ENCODE data around the gene KCNK6. TPM values are rescaled to one million over a fixed set of nuclear protein-coding genes. Genes with fewer than 3 reads are reported as not detected.
A peak's percentile ranks its signal among the peaks of the same experiment; 100 is the strongest.

KCNK6 gene
- total RNA-seq, 4 donors from 2014 or later: 7.4 to 19.3 (median 12.3) TPM

DNA sequence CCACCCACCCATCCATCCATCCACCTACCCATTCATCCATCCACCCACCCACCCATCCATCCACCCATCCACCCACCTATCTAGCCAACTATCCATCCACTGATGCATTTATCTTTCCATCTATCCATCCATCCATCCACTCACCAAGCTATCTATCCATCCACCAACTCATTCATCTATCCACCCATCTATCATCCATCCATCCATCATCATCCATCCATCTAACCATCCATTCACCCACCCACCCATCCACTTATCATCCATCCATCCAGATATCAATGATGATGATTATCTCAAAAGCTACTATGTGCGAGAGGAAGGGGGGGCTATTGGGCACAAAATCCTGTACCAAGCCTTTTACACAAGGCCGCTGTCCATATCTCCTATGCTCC, 9.4 kb upstream of the KCNK6 start:
- peaks cover 0 to 20% (median 0%) of the 10 kb centered on the region in 3 donors for H3K36me3 ChIP-seq
- TF ChIP-seq, protein P1, sequence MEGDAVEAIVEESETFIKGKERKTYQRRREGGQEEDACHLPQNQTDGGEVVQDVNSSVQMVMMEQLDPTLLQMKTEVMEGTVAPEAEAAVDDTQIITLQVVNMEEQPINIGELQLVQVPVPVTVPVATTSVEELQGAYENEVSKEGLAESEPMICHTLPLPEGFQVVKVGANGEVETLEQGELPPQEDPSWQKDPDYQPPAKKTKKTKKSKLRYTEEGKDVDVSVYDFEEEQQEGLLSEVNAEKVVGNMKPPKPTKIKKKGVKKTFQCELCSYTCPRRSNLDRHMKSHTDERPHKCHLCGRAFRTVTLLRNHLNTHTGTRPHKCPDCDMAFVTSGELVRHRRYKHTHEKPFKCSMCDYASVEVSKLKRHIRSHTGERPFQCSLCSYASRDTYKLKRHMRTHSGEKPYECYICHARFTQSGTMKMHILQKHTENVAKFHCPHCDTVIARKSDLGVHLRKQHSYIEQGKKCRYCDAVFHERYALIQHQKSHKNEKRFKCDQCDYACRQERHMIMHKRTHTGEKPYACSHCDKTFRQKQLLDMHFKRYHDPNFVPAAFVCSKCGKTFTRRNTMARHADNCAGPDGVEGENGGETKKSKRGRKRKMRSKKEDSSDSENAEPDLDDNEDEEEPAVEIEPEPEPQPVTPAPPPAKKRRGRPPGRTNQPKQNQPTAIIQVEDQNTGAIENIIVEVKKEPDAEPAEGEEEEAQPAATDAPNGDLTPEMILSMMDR (IDR thresholded peaks at IDR 0.05): no peak
- H3K4me3 ChIP-seq: no peak overlapping the region
- no peak overlapping the region for H3K27ac ChIP-seq
- peaks cover 0 to 2% (median 0%) of the 10 kb centered on the region in 4 donors for H3K4me1 ChIP-seq
- DNase-seq: no peak
- no peaks in the 10 kb centered on the region for H3K27me3 ChIP-seq
- no peaks in the 10 kb centered on the region for H3K9me3 ChIP-seq

DNA sequence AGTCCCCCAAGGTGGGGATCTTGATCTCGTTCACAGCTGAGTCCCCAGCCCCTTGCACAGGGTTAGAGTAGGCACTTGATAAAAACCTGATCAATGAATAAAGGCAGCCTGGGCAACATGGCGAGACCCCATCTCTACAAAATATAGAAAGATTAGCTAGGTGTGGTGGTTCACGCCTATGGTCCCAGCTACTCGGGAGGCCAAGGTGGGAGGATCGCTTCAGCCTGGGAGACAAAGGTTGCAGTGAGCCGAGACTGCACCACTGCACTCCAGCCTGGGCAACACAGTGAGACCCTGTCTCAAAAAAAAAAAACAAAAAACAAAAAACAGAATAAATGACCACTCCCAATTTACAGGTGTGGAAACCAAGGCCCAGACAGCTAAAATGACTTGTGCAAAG, 8.7 kb upstream of the KCNK6 start:
- DNase-seq: no peak
- TF ChIP-seq POLR2A (IDR thresholded peaks at IDR 0.05): no peak
- TF ChIP-seq, protein P1 (IDR thresholded peaks at IDR 0.05): no peak
- Histone ChIP-seq H3K27ac (no peak overlapping the region), H3K36me3 (peaks cover 0 to 16% (median 0%) of the 10 kb centered on the region in 3 donors), H3K4me3 (no peak overlapping the region), H3K4me1 (peaks cover 0 to 4% (median 0%) of the 10 kb centered on the region in 4 donors), H3K27me3 (no peaks in the 10 kb centered on the region), H3K9me3 (no peaks in the 10 kb centered on the region)

DNA sequence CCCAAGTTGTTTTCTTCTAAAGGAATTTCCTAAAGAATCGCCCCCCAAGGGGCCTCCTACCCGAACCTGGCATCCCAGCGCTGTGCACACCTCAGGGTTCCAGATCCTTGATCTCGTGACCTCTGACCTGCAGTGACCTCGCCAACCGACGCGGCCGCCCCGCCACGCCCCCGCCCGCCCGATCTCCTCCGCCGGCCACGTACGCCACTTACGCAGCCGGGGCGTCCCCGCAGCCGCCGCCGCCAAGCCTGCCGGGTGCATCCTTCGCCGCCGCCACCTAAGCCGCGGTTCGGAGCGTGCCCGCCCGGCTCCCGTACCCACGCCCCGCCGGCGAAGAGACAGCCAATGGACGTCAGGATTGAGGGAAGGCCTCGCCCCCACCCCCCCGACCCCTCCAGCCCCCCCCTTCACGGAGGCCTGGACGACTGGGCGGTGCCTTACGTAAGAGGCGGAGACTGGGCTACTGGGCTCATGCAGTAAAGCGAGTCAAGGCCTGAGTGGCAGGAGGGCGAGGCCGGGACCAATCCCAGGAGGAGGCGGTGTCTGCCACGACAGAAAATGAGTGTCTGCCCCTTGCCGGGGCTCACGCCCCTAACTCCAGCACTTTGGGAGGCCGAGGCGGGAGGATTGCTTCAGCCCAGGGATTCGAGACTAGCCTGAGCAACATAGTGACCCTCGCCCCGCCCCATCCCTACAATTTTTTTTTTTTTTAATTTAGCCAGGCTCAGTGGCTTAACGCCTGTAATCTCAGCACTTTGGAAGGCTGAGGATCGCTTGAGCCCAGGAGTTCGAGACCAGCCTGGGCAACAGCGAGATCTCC, 3.8 kb upstream of the KCNK6 start, which contains the start of gene YIF1B:
YIF1B (minus strand) TSS at position 291 of the 820 bp plus-strand sequence; CDS start at position 261, 30 bp downstream.
- no peaks in the 10 kb centered on the region for H3K9me3 ChIP-seq
- H3K36me3 ChIP-seq: no peaks in the 10 kb centered on the region
- peak in 1 of 2 donors; percentile 58 for TF ChIP-seq POLR2A (IDR thresholded peaks at IDR 0.05)
- TF ChIP-seq, protein P1 (IDR thresholded peaks at IDR 0.05): peak in 2 of 6 experiments; percentile 14 to 34
- peak within 1 kb of the TSS; percentile 84 to 88 (median 85) for H3K27ac ChIP-seq
- H3K4me3 ChIP-seq: peak within 1 kb of the TSS; percentile 46 to 64 (median 61)
- DNase-seq: peak; percentile 94 to 98 (median 98)
- peaks cover 0 to 26% (median 12%) of the 10 kb centered on the region in 4 donors for H3K4me1 ChIP-seq
- H3K27me3 ChIP-seq: no peaks in the 10 kb centered on the region

DNA sequence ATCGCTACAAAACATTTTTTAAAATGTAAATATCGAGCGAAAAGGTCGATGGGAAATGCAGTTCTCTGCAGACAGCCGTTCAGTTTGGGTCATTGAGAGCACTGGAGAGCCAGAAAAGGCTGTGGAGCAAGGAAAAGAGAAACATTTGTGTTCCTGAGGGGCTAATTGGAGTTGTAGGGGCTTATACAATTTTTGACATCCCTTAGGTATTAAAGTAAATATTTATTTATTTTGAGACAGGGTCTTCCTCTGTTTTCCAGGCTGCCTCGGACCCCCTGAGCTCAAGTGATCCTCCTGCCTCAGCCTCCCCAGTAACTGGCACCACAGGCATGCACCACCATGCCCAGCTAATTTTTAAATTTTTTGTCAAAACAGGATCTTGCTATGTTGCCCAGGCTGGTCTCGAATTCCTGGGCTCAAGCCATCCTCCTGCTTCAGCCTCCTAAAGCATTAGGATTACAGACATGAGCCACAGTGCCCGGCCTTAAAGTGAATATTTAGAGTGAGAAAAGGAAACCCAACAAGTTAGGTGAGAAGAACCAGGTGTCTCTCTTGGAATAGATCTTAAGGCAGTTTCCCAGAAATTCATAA, 3.1 kb upstream of the KCNK6 start:
- DNase-seq: no peak
- Histone ChIP-seq H3K4me3 (peak overlapping the region; percentile 46 to 64 (median 61)), H3K4me1 (peaks cover 0 to 32% (median 12%) of the 10 kb centered on the region in 4 donors), H3K27ac (peak overlapping the region; percentile 84 to 88 (median 85)), H3K27me3 (no peaks in the 10 kb centered on the region), H3K36me3 (no peaks in the 10 kb centered on the region), H3K9me3 (no peaks in the 10 kb centered on the region)
- TF ChIP-seq, protein P1 (IDR thresholded peaks at IDR 0.05): no peak
- TF ChIP-seq POLR2A (IDR thresholded peaks at IDR 0.05): no peak

DNA sequence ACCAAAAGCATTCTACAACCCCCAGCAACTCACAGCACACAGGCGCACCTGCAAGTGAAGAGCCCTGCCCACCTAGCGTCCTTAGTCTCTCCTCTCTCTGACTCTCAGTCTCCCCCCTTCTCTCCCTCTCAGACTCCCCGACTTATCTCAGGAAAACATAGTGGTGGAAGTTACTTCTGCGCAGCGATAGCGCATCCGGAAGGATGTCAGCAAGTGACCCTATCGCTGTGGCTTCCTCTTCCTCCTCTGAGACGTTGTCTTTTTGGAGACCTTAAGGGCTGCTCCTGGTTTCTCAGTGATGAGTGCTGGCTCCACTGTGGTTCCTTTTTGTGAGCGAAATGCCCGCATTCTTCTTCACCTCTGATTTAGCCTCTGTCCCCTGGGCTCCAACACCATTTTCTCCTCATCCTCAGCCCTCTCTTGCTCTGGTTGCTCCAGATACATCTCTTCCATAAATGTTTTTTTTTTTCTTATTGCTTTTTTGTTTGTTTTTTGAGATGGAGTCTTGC, 2.5 kb upstream of the KCNK6 start:
- peak in 2 of 3 donors; percentile 59 to 76 for DNase-seq
- no peaks in the 10 kb centered on the region for H3K9me3 ChIP-seq
- peak overlapping the region in 3 of 4 donors; percentile 13 to 61 (median 46) for H3K4me3 ChIP-seq
- H3K27ac ChIP-seq: peak overlapping the region; percentile 69 to 86 (median 84)
- TF ChIP-seq POLR2A (IDR thresholded peaks at IDR 0.05): no peak
- TF ChIP-seq, protein P1 (IDR thresholded peaks at IDR 0.05): no peak
- no peaks in the 10 kb centered on the region for H3K27me3 ChIP-seq
- no peaks in the 10 kb centered on the region for H3K36me3 ChIP-seq
- peaks cover 0 to 35% (median 12%) of the 10 kb centered on the region in 4 donors for H3K4me1 ChIP-seq
